GM21786 (cell line): ENCODE results near the gene SCFD1.
"Not testable (repeated sequence)": the region's sequence is repeated elsewhere in the genome, so short reads cannot be mapped to it uniquely, and the experiment has no call there.

Source experiments
- ATAC-seq: cut with Tn5 transposase; IDR thresholded peaks from one replicate; pipeline ENCODE4 v1.9.1; 2021; ENCODE audit not compliant: unreplicated experiment

SCFD1 gene

DNA sequence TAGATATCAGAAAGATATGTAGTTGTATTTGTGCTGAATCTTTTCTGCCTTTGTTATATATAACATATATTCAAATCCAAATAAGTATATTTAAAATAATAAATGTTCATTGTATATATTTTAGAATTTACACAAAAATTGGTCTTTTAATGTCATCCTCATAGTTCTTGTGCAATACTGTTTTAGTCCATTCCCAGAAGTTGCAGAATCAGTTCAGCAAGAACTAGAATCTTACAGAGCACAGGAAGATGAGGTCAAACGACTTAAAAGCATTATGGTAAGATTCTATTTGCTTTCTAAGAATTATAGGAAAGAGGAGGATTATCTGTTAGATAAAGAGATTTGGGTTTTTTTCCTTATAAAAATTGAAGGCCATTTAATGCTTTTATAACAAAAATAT is 51.0 kb downstream of the SCFD1 start:
- ATAC-seq: no peak

GRCh38 chr14:30678926-30679431 is 56.9 kb downstream of the SCFD1 start:
- no peak for ATAC-seq

- ATAC-seq: no peak
These were observed 57.9 kb downstream of the SCFD1 start for GRCh38 chr14:30680036-30680435.

DNA sequence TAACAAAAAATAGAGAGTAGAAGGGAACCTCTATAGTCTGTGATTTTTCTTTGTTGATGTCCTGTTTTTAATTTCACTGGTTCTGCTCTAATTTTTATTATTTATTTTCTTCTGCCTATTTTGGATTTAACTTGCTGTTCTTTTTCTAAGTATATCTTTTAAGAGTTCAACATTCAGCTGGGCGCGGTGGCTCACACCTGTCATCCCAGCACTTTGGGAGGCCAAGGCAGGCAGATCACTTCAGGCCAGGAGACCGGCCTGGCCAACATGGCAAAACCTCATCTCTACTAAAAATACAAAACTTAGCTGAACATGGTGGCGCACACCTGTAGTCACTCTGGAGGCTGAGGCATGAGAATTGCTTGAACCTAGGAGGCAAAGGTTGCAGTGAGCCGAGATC is 58.7 kb downstream of the SCFD1 start:
- ATAC-seq: not testable (repeated sequence)

- ATAC-seq: no peak
These were observed 59.7 kb downstream of the SCFD1 start for GRCh38 chr14:30681752-30682355.

GRCh38 chr14:30690487-30691355 is 68.6 kb downstream of the SCFD1 start:
- not testable (repeated sequence) for ATAC-seq

- no peak for ATAC-seq
These were observed 69.8 kb downstream of the SCFD1 start for GRCh38 chr14:30691751-30692398.

DNA sequence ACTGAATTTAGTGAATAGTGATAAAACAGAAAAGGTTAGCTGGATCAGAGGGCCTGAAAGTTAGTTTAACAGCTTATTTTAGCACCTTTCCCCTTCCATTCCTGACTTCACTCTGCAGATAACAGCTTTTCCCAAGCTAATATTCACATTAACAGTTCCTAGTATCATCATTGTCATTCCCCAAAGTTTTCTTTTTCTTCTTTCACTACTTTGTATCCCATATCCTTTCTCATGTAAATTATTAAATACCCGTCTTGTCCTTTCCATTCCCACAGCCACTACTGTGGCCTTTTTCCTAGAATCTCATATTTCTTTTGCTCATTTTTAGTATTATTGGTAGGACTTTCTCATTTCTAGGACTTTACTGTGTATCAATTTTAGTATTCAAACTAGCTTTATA is 70.5 kb downstream of the SCFD1 start:
- ATAC-seq: no peak

GRCh38 chr14:30698463-30698862 is 76.3 kb downstream of the SCFD1 start:
- ATAC-seq: no peak

GRCh38 chr14:30706704-30707103 is 84.6 kb downstream of the SCFD1 start:
- ATAC-seq: no peak

DNA sequence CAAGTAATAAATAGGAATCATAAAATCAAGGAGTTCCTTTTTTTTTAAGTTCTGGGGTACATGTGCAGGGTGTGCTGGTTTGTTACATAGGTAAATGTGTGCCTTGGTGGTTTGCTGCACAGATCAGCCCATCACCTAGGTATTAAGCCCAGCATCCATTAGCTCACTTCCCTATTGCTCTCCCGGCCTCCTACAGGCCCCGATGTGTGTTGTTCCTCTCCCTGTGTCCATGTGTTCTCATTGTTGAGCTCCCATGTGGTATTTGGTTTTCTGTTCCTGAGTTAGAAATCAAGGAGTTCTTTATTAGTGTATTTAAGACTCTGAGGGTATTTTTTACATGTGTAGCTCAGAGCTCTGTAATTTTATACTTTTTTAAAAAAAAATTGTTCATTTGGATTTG is 86.0 kb downstream of the SCFD1 start:
- no peak for ATAC-seq

DNA sequence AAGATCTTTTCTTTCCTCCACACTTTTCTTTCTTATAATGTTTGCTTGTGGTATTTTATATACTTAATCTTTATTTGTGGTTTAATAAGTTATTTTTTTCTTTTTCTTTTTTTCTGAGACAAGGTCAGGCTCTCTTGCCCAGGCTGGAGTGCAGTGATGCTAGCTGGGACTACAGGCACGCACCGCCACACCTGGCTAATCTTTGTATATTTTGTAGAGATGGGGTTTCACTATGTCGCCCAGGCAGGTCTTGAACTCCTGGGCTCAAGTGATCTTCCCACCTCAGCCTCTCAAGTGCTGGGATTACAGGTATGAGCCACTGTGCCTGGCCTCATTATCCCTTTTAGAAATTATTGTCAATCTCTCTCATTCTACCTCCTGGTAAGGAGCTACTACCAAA is 87.1 kb downstream of the SCFD1 start:
- no peak for ATAC-seq

- no peak for ATAC-seq
These were observed 88.8 kb downstream of the SCFD1 start for GRCh38 chr14:30710876-30711275.

- no peak for ATAC-seq
These were observed 97.0 kb downstream of the SCFD1 start for GRCh38 chr14:30719137-30719536.

- no peak for ATAC-seq
These were observed 103.6 kb downstream of the SCFD1 start for GRCh38 chr14:30725763-30726162.

- no peak for ATAC-seq
These were observed 106.4 kb downstream of the SCFD1 start for GRCh38 chr14:30728471-30728870.

GRCh38 chr14:30737916-30738315 is 115.8 kb downstream of the SCFD1 start:
- no peak for ATAC-seq

GRCh38 chr14:30738978-30739377 is 116.9 kb downstream of the SCFD1 start:
- no peak for ATAC-seq

DNA sequence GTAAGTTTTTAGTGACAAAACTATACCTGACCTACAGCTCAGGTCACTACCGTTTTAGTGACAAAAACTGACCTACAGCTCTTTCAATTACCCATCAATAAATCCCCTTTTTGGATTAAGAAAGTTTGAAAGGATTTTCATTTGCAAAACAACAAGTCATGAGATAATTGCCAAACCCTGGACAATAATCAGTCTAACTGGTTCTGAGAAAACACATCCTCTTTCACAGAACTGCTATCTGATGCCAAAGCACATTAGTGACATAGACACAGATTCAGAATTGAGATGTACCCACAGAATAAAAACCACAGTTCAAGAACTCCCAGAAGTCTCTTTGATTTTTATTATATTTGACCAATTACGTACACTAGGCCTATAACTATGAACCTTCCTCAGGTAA is 126.2 kb downstream of the SCFD1 start:
- ATAC-seq: no peak

DNA sequence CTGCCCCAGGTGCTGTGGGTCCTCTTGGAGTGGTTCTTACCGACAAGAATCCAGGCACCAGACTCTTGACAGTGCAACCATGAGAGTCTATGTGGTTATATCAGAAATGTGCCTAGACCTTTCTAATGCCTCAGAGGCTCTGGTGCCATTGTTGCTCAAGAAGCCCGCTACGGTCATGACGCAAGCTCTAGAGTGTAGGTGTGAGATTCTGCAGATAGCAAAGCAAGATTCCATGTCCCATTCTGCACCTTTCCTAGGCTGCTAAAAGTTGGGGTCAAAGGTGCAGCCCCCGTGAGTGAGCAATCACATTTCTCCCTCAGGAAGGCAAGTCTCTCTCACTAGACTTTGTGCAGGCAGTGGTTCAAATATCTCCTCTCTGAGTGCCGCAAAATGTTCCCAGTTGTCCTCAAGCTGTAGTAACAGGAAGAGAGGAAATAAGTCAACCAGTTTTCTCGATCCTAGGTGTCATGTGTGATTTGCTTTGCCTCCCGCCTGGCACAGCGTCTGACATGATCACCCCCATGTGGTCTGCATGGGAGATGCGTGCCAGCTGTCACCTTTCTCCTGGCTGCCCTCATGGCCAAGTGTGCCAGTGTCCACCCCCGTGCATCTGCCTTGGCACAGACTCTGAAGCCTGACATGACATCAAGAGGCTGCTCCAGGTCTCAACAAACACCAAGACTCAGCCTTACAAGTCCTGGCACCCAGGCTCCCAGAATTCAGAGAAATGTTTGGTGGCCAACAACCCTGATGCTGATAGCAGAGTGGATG is 129.7 kb downstream of the SCFD1 start:
- ATAC-seq: no peak

- ATAC-seq: no peak
These were observed 131.3 kb downstream of the SCFD1 start for GRCh38 chr14:30753452-30753851.
